ENCODE results near the gene SUPV3L1. TPM values are rescaled to one million over a fixed set of nuclear protein-coding genes. Genes with fewer than 3 reads are reported as not detected.
"Not testable (repeated sequence)": the region's sequence is repeated elsewhere in the genome, so short reads cannot be mapped to it uniquely, and the experiment has no call there.

The SUPV3L1 gene
- total RNA-seq, 1 experiment from 2014 or later = 117 TPM

DNA sequence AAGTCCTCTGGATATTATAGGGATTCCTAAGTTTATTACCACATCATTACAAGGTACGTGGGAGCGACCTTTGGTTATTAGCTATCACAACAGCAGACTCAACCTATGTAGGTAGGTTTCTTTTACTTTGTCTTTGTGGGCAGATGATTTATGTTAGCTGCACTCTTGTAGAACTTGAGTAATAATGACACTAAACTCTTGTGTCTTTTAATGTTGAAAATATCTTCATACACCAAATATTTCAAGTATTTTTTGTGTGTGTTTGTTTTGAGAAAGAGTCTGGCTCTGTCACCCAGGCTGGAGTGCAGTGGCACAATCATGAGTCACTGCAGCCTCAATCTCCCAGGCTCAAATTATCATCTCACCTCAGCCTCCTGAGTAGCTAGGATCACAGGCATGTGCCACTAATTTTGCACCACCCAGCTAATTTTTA, 19.2 kb upstream of the SUPV3L1 start:
- no peak overlapping the region for H3K27ac ChIP-seq (ENCODE audit: low read length)
- BruUV-seq (replicated peaks) = no TSS peak
- no peaks in the 10 kb centered on the region for H3K27me3 ChIP-seq (ENCODE audit: low read length)
- CTCF ChIA-PET = no interaction called here
- POLR2A ChIA-PET (ENCODE audit: unreplicated experiment) = interaction anchor here (0.6 kb wide), 1 partner anchor 9 kb away, joined by 3 read pairs; no protein-coding TSS in a partner anchor
- peaks cover 10% of the 10 kb centered on the region for H3K4me1 ChIP-seq (ENCODE audit: insufficient read depth, low read length)
- no peaks in the 10 kb centered on the region for H3K9me3 ChIP-seq (ENCODE audit: low read length)
- DNase-seq (peak; percentile 82), ATAC-seq (peak; percentile 92)
- H3K4me2 ChIP-seq (ENCODE audit: low read length) = no peak overlapping the region
- no peak overlapping the region for H3K9ac ChIP-seq (ENCODE audit: low read length)
- intact Hi-C loops (cut with micrococcal nuclease) = no loop called here
- TF ChIP-seq EZH2 (IDR thresholded peaks at IDR 0.05; ENCODE audit: low read length, unreplicated experiment) = no peak
- no peak for TF ChIP-seq EZH2phosphoT487 (IDR thresholded peaks at IDR 0.05; ENCODE audit: borderline replicate concordance, low read length)
- TF ChIP-seq, protein P1, sequence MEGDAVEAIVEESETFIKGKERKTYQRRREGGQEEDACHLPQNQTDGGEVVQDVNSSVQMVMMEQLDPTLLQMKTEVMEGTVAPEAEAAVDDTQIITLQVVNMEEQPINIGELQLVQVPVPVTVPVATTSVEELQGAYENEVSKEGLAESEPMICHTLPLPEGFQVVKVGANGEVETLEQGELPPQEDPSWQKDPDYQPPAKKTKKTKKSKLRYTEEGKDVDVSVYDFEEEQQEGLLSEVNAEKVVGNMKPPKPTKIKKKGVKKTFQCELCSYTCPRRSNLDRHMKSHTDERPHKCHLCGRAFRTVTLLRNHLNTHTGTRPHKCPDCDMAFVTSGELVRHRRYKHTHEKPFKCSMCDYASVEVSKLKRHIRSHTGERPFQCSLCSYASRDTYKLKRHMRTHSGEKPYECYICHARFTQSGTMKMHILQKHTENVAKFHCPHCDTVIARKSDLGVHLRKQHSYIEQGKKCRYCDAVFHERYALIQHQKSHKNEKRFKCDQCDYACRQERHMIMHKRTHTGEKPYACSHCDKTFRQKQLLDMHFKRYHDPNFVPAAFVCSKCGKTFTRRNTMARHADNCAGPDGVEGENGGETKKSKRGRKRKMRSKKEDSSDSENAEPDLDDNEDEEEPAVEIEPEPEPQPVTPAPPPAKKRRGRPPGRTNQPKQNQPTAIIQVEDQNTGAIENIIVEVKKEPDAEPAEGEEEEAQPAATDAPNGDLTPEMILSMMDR (conservative IDR thresholded peaks at IDR 0.05; ENCODE audit: low read depth, low read length) = no peak
- H3K79me2 ChIP-seq (ENCODE audit: low read length) = no peaks in the 10 kb centered on the region
- H3F3A ChIP-seq (ENCODE audit: low read length, unreplicated experiment) = no peaks in the 10 kb centered on the region
- peaks cover 39% of the 10 kb centered on the region; the same call in 1 of the 2 replicates for H3K36me3 ChIP-seq (ENCODE audit: low read depth, low read length)
- no peak overlapping the region for H3K4me3 ChIP-seq (ENCODE audit: low read length)
- H3K9me2 ChIP-seq (replicated peaks; ENCODE audit: low read length) = no peaks in the 10 kb centered on the region
- H2AFZ ChIP-seq (ENCODE audit: low read length) = no peak overlapping the region
- no peaks in the 10 kb centered on the region for H4K20me1 ChIP-seq (ENCODE audit: low read length)

DNA sequence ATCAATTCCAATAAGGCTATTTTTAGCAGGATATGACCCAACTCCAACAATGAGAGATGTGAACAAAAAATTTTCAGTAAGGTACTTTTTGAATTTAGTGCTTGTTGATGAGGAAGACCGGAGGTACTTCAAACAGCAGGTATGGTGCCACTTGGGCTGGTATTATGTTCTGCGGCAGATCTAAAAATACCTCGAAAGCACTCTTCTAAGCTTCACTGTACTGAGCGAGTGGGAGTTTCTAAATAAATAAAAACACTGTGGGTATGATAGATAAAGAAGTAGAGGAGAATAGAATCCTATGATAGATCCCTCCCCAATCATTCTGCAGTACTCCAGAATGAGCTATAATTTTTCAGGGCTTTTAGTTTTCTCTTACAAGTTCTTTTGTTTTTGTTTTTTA, 11.5 kb upstream of the SUPV3L1 start:
- POLR2A ChIA-PET (ENCODE audit: unreplicated experiment) = no interaction called here
- no peak overlapping the region for H3K27ac ChIP-seq (ENCODE audit: low read length)
- H3K27me3 ChIP-seq (ENCODE audit: low read length) = no peaks in the 10 kb centered on the region
- H2AFZ ChIP-seq (ENCODE audit: low read length) = no peak overlapping the region
- CTCF ChIA-PET = no interaction called here
- no peak for DNase-seq
- TF ChIP-seq EZH2 (IDR thresholded peaks at IDR 0.05; ENCODE audit: low read length, unreplicated experiment) = no peak
- TF ChIP-seq, protein P1 (conservative IDR thresholded peaks at IDR 0.05; ENCODE audit: low read depth, low read length) = no peak
- TF ChIP-seq EZH2phosphoT487 (IDR thresholded peaks at IDR 0.05; ENCODE audit: borderline replicate concordance, low read length) = no peak
- no TSS peak for BruUV-seq (replicated peaks)
- peaks cover 50% of the 10 kb centered on the region for H3K36me3 ChIP-seq (ENCODE audit: low read depth, low read length)
- no peaks in the 10 kb centered on the region for H3K9me2 ChIP-seq (replicated peaks; ENCODE audit: low read length)
- H3K4me1 ChIP-seq (ENCODE audit: insufficient read depth, low read length) = no peaks in the 10 kb centered on the region
- no peaks in the 10 kb centered on the region for H3K79me2 ChIP-seq (ENCODE audit: low read length)
- intact Hi-C loops (cut with micrococcal nuclease) = no loop called here
- H3K9ac ChIP-seq (ENCODE audit: low read length) = no peak overlapping the region
- no peak overlapping the region for H3K4me2 ChIP-seq (ENCODE audit: low read length)
- no peaks in the 10 kb centered on the region for H3K9me3 ChIP-seq (ENCODE audit: low read length)
- ATAC-seq = no peak
- H3F3A ChIP-seq (ENCODE audit: low read length, unreplicated experiment) = no peaks in the 10 kb centered on the region
- no peak overlapping the region for H3K4me3 ChIP-seq (ENCODE audit: low read length)
- H4K20me1 ChIP-seq (ENCODE audit: low read length) = no peaks in the 10 kb centered on the region

DNA sequence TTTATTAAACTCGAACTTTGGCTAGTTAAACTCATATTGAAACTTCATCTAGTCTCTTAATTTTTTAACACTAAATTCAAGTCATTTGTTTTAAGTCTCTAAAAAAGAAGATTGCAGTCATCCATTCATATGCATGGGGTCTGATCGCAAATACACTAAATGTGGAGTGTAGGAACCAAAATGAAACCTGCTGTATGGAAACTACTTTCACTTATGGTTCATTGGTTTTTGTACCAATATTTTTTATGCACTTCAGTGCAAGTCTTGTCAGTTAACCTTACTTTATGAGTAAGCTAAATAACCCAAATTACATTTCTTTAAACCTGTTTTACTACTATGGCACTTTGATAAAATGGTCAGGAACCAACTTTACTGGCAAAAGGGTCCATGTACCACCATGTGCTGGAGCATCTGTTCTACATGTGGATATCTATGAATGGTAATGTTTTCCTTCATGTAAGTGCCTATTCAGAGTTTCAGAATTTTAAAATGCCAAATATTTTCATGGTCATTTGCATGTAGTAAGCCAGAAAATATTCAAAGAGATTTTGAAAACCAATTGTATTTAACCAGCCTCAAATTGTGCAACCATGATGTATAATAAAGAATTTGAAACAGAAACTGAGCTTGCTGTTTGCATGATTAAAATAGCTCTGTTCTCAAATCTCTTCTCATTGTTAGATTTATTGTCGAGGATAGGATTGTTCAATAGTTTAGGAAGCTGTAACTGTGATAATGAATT, 7.6 kb upstream of the SUPV3L1 start:
- H3K79me2 ChIP-seq (ENCODE audit: low read length) = no peaks in the 10 kb centered on the region
- no peak overlapping the region for H3K4me3 ChIP-seq (ENCODE audit: low read length)
- DNase-seq (no peak), ATAC-seq (no peak)
- H3K9me2 ChIP-seq (replicated peaks; ENCODE audit: low read length) = no peaks in the 10 kb centered on the region
- no peaks in the 10 kb centered on the region for H3K4me1 ChIP-seq (ENCODE audit: insufficient read depth, low read length)
- ChIA-PET CTCF (no interaction called here), POLR2A (ENCODE audit: unreplicated experiment) (no interaction called here)
- H3K36me3 ChIP-seq (ENCODE audit: low read depth, low read length) = peaks cover 33% of the 10 kb centered on the region
- H3K27me3 ChIP-seq (ENCODE audit: low read length) = no peaks in the 10 kb centered on the region
- no peak overlapping the region for H3K9ac ChIP-seq (ENCODE audit: low read length)
- TF ChIP-seq EZH2 (IDR thresholded peaks at IDR 0.05; ENCODE audit: low read length, unreplicated experiment) (no peak), EZH2phosphoT487 (IDR thresholded peaks at IDR 0.05; ENCODE audit: borderline replicate concordance, low read length) (no peak)
- TF ChIP-seq, protein P1 (conservative IDR thresholded peaks at IDR 0.05; ENCODE audit: low read depth, low read length) = no peak
- H3F3A ChIP-seq (ENCODE audit: low read length, unreplicated experiment) = no peaks in the 10 kb centered on the region
- BruUV-seq (replicated peaks) = no TSS peak
- intact Hi-C loops (cut with micrococcal nuclease) = no loop called here
- no peak overlapping the region for H2AFZ ChIP-seq (ENCODE audit: low read length)
- H3K9me3 ChIP-seq (ENCODE audit: low read length) = no peaks in the 10 kb centered on the region
- H3K27ac ChIP-seq (ENCODE audit: low read length) = no peak overlapping the region
- H3K4me2 ChIP-seq (ENCODE audit: low read length) = no peak overlapping the region
- no peaks in the 10 kb centered on the region for H4K20me1 ChIP-seq (ENCODE audit: low read length)

DNA sequence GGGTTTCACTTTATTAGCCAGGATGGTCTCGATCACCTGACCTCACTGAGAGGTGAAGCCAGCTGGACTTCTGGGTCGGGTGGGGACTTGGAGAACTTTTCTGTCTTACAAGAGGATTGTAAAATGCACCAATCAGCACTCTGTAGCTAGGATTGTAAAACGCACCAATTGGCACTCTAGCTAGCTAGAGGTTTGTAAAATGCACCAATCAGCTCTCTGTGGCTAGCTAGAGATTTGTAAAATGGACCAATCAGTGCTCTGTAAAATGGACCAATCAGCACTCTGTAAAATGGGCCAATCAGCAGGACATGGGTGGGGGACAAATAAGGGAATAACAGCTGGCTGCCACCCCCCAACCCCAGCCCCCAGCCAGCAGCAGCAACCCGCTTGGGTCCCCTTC, 4.7 kb upstream of the SUPV3L1 start:
- CTCF ChIA-PET; H3K79me2 ChIP-seq (ENCODE audit: low read length); H3F3A ChIP-seq (ENCODE audit: low read length, unreplicated experiment); H3K4me3 ChIP-seq (ENCODE audit: low read length); H3K9ac ChIP-seq (ENCODE audit: low read length); H3K27ac ChIP-seq (ENCODE audit: low read length); H3K9me3 ChIP-seq (ENCODE audit: low read length); DNase-seq; H4K20me1 ChIP-seq (ENCODE audit: low read length); POLR2A ChIA-PET (ENCODE audit: unreplicated experiment); intact Hi-C loops (cut with micrococcal nuclease); BruUV-seq (replicated peaks); H3K9me2 ChIP-seq (replicated peaks; ENCODE audit: low read length); H2AFZ ChIP-seq (ENCODE audit: low read length); H3K4me2 ChIP-seq (ENCODE audit: low read length); ATAC-seq; H3K27me3 ChIP-seq (ENCODE audit: low read length): not testable (repeated sequence)
- peaks cover 19% of the 10 kb centered on the region for H3K36me3 ChIP-seq (ENCODE audit: low read depth, low read length)
- peaks cover 10% of the 10 kb centered on the region for H3K4me1 ChIP-seq (ENCODE audit: insufficient read depth, low read length)

Measured in PC-3 (cell line).